ENCODE results near the gene ZNF93. TPM values are rescaled to one million over a fixed set of nuclear protein-coding genes. Genes with fewer than 3 reads are reported as not detected.

ZNF93 gene
- total RNA-seq, 1 experiment from 2014 or later, result 47.4 TPM

GRCh38 chr19:19858751-19859150 is 42.0 kb upstream of the ZNF93 start:
- DNase-seq (ENCODE audit: low spot score) (no peak), ATAC-seq (no peak)
- H3K27me3 Mint-ChIP-seq (ENCODE audit: low read depth), result no peaks in the 10 kb centered on the region
- H3K9me3 Mint-ChIP-seq, result no peaks in the 10 kb centered on the region
- peaks cover 34% of the 10 kb centered on the region for H3K36me3 Mint-ChIP-seq
- no peak overlapping the region; the same call in 1 of the 2 replicates for H3K27ac Mint-ChIP-seq
- TF ChIP-seq GTF2I (CRISPR knock-in tag; conservative IDR thresholded peaks at IDR 0.05), result no peak
- no peak for TF ChIP-seq ERG (CRISPR knock-in tag; IDR thresholded peaks at IDR 0.05)
- no peak for TF ChIP-seq ZNF425 (CRISPR knock-in tag; conservative IDR thresholded peaks at IDR 0.05)
- no peak for TF ChIP-seq ZNF416 (CRISPR knock-in tag; IDR thresholded peaks at IDR 0.05)
- no peak for TF ChIP-seq GRHL2 (CRISPR knock-in tag; IDR thresholded peaks at IDR 0.05; ENCODE audit: insufficient replicate concordance, severe bottlenecking)
- H3K4me3 Mint-ChIP-seq, result peak overlapping the region; percentile 27; the same call in 1 of the 2 replicates
- H3K4me1 Mint-ChIP-seq, result peaks cover 19% of the 10 kb centered on the region
- ChIA-PET POLR2A (interaction anchor here (0.6 kb wide), 1 partner anchor 294 kb away, joined by 3 read pairs; no protein-coding TSS in a partner anchor), CTCF (no interaction called here)

- Mint-ChIP-seq H3K27ac (peak overlapping the region; percentile 99), H3K27me3 (ENCODE audit: low read depth) (no peaks in the 10 kb centered on the region; the same call in 1 of the 2 replicates), H3K4me1 (peaks cover 24% of the 10 kb centered on the region), H3K36me3 (peaks cover 31% of the 10 kb centered on the region), H3K4me3 (peak overlapping the region; percentile 96), H3K9me3 (no peaks in the 10 kb centered on the region)
- ChIA-PET CTCF (interaction anchor here (0.9 to 1.9 kb wide), 8 partner anchors 31 to 217 kb away, joined by 3 to 9 read pairs (median 3); partner anchors contain the start of genes GMIP, ZNF506 and ZNF93), POLR2A (interaction anchor here (0.6 to 3.1 kb wide), 13 partner anchors 11 to 377 kb away, joined by 3 to 40 read pairs (median 4); partner anchors contain the start of genes GMIP, ZNF101, ZNF14 and ZNF506)
- ATAC-seq (peak; percentile 87), DNase-seq (ENCODE audit: low spot score) (peak; percentile 88)
- TF ChIP-seq TCF7 (CRISPR knock-in tag; IDR thresholded peaks at IDR 0.05; ENCODE audit: low read depth), result no peak
- no peak for TF ChIP-seq ZNF232 (CRISPR knock-in tag; IDR thresholded peaks at IDR 0.05)
- TF ChIP-seq ERG (CRISPR knock-in tag; IDR thresholded peaks at IDR 0.05), result no peak
- peak; percentile 89 for TF ChIP-seq NFYB (CRISPR knock-in tag; conservative IDR thresholded peaks at IDR 0.05; ENCODE audit: low read depth)
- no peak for TF ChIP-seq MYBL2 (CRISPR knock-in tag; IDR thresholded peaks at IDR 0.05)
- 0 out of 2 replicates have a peak, but pooled peaks have one; percentile 16 for TF ChIP-seq CREB1 (CRISPR knock-in tag; IDR thresholded peaks at IDR 0.05)
- TF ChIP-seq ATF2 (CRISPR knock-in tag; IDR thresholded peaks at IDR 0.05; ENCODE audit: borderline replicate concordance, low read depth), result no peak
- no peak for TF ChIP-seq ZSCAN18 (CRISPR knock-in tag; IDR thresholded peaks at IDR 0.05)
- no peak for TF ChIP-seq MLX (CRISPR knock-in tag; IDR thresholded peaks at IDR 0.05)
- no peak for TF ChIP-seq ZNF512 (CRISPR knock-in tag; IDR thresholded peaks at IDR 0.05; ENCODE audit: borderline replicate concordance)
- no peak for TF ChIP-seq E2F4 (CRISPR knock-in tag; IDR thresholded peaks at IDR 0.05; ENCODE audit: borderline replicate concordance, low read depth)
- TF ChIP-seq FOXP4 (CRISPR knock-in tag; IDR thresholded peaks at IDR 0.05), result peak; percentile 59; the same call in 1 of the 2 replicates
These were observed 39.9 kb upstream of the ZNF93 start for GRCh38 chr19:19860756-19861390.

Data from WTC11 (cell line).